WTC11 (cell line): Measurements from ENCODE around the gene LMF2. TPM values are rescaled to one million over a fixed set of nuclear protein-coding genes. Genes with fewer than 3 reads are reported as not detected.

Experiments used
- ZNF281 ChIP-seq: sonication (generic); formaldehyde crosslinking; IDR thresholded peaks from 2 replicates; pipeline ENCODE4 v1.8.0; 2023; ENCODE audit warnings: mild to moderate bottlenecking, missing genetic modification reagents
- total RNA-seq: library from RNA; stranded (reverse); gene quantifications from 3 replicates; pipeline ENCODE4 v1.2.3, GENCODE V29; 2021

The LMF2 gene
- total RNA-seq, 1 experiment from 2014 or later, result 43.7 TPM

- TF ChIP-seq ZNF281 (CRISPR knock-in tag), result no peak
These were observed 52.9 kb downstream of the LMF2 start (continued) for GRCh38 chr22:50454556-50455075.

Other genes starting within 250 kb of the LMF2 start
- 26.9 to 31.0 TPM (median 28.8 TPM) in 3 replicates for gene MAPK12, start 246.0 kb downstream of the LMF2 start, total RNA-seq
- gene MAPK11, start 237.3 kb downstream of the LMF2 start, total RNA-seq, result 1.4 to 2.3 TPM (median 1.9 TPM) in 3 replicates
- gene PLXNB2, start 200.1 kb downstream of the LMF2 start, total RNA-seq, result 110 to 113 TPM (median 111 TPM) in 3 replicates
- 2.3 to 2.7 TPM (median 2.5 TPM) in 3 replicates for gene DENND6B, start 180.7 kb downstream of the LMF2 start, total RNA-seq
- 41.5 to 47.8 TPM (median 46.7 TPM) in 3 replicates for gene PPP6R2, start 164.4 kb downstream of the LMF2 start, total RNA-seq
- gene SBF1, start 32.7 kb downstream of the LMF2 start, total RNA-seq, result 87.1 to 108 TPM (median 91.5 TPM) in 3 replicates
- gene ADM2, start 26.2 kb downstream of the LMF2 start, total RNA-seq, result 6.3 to 10.9 TPM (median 7.6 TPM) in 3 replicates
- gene MIOX, start 20.8 kb downstream of the LMF2 start, total RNA-seq, result 0.33 to 0.57 TPM (median 0.41 TPM) in 3 replicates
- gene NCAPH2, start 522 bp upstream of the LMF2 start, total RNA-seq, result 69.8 to 78.4 TPM (median 70.3 TPM) in 3 replicates
- gene SCO2, start 17.9 kb upstream of the LMF2 start, total RNA-seq, result 1.5 to 5.5 TPM in 2 of 3 replicates, not detected in the other
- 1.2 to 1.8 TPM (median 1.5 TPM) in 3 replicates for gene TYMP, start 22.3 kb upstream of the LMF2 start, total RNA-seq
- gene KLHDC7B, start 38.2 kb upstream of the LMF2 start, total RNA-seq, result not detected in 3 replicates
- gene SYCE3, start 55.2 kb upstream of the LMF2 start, total RNA-seq, result 0.46 to 0.89 TPM (median 0.85 TPM) in 3 replicates
- 33.7 to 47.8 TPM (median 47.4 TPM) in 3 replicates for gene CPT1B, start 70.7 kb upstream of the LMF2 start, total RNA-seq
- gene CHKB, start 75.1 kb upstream of the LMF2 start, total RNA-seq, result 75.4 to 80.0 TPM (median 76.1 TPM) in 3 replicates
- 1.8 to 4.9 TPM (median 1.9 TPM) in 3 replicates for gene MAPK8IP2, start 93.1 kb upstream of the LMF2 start, total RNA-seq
- 17.7 to 18.8 TPM (median 17.8 TPM) in 3 replicates for gene ARSA, start 120.5 kb upstream of the LMF2 start, total RNA-seq
- gene SHANK3, start 165.1 kb upstream of the LMF2 start, total RNA-seq, result 9.6 to 10.5 TPM (median 9.7 TPM) in 3 replicates
- gene ACR, start 230.5 kb upstream of the LMF2 start, total RNA-seq, result 0.18 to 0.55 TPM (median 0.46 TPM) in 3 replicates